Gastroesophageal sphincter (tissue), 3 donors: ENCODE measurements around the gene KIRREL1.

ENCODE experiments used
- CTCF ChIP-seq, 4 experiments: fragments of 200-600 bp in 2 of 4; fragments of 450-650 bp in 2 of 4; sonication (generic) in 1 of 4; IDR thresholded peaks; one replicate each; pipeline ENCODE4 v1.5.1; 2017 to 2019; ENCODE audit warnings: antibody characterized with exemption in 4 of 4, mild to moderate bottlenecking in 2 of 4, moderate library complexity in 2 of 4
- EP300 ChIP-seq: sonication (generic); formaldehyde crosslinking; IDR thresholded peaks from one replicate; pipeline ENCODE4 v1.6.1; 2017; ENCODE audit warnings: antibody characterized with exemption, mild to moderate bottlenecking
- POLR2A ChIP-seq, 2 donors: fragments of 450-650 bp; IDR thresholded peaks; one replicate each; pipeline ENCODE4 v1.6.1; 2017; ENCODE audit warnings: antibody characterized with exemption in 2 of 2, mild to moderate bottlenecking in 2 of 2, moderate library complexity in 1 of 2

GRCh38 chr1:157984469-157984868 lies 9.0 kb upstream of the KIRREL1 start:
- TF ChIP-seq CTCF (IDR thresholded peaks at IDR 0.05) (no peak), POLR2A (IDR thresholded peaks at IDR 0.05) (no peak), EP300 (no peak)
